HG03442 (cell line): Measurements from ENCODE around the gene LGALS9.
"Not testable (repeated sequence)": the region's sequence is repeated elsewhere in the genome, so short reads cannot be mapped to it uniquely, and the experiment has no call there.

Experiments
- ATAC-seq: cut with Tn5 transposase; IDR thresholded peaks from one replicate; pipeline ENCODE4 v1.9.1; 2021; ENCODE audit warnings: mild to moderate bottlenecking, moderate library complexity; ENCODE audit not compliant: unreplicated experiment

LGALS9 gene

DNA sequence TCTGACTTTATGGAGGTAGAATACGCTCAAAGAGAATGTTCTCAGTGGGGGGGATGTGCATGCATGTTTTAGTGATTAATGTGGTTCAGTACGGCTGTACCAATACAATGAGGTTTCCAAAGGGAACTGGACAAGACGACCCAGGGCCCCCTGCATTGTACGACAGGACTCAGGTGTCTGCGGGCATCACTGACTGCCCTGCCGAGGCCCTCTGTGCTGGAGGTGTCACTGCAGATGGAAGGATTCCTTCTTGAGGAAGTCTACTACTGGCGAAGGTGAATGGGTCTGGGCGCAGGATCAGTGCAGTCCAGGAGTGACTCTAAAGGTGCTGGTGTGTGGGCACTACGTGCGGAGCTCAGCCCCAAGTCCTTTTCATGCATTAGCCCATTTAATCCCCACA, 3.5 kb upstream of the LGALS9 start:
- no peak for ATAC-seq

DNA sequence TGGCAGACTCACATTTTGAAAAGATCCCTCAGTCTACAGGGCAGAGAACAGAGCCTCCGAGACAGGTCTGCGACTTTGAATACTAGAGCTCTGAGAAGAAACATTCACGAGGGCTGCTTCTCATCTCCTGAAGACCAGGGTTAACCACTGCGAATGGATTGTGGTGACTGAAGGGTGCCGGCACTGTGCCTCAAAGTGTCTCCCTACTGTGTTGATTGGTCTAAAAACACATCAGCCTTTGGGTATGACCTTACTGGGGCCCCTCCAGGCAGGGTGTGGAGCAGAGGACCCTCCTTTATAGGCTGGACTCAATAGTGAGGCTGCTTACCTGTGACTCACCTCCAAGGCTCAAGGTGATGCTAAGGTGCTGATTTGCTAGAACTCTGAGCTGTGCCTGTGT, 2.6 kb upstream of the LGALS9 start:
- ATAC-seq: no peak

DNA sequence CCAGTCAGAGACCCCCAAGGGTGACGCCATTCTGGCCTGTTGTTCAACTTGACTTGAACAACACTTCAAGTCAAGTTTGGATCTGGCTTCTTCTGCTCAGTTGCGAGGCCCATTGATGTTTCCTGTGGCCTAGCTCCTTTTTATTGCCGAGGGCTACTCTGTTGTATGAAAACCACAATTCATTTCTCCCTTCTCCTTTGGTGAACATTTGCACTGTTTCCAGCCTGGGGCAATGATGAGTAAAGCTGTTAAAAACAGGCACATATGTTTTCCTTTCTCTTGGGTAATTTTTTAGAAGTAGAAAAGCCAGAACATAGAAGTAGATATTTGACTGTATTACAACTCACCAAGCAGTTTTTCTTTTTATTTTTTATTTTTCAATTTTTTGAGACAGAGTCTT, 1.7 kb upstream of the LGALS9 start:
- ATAC-seq: not testable (repeated sequence)

DNA sequence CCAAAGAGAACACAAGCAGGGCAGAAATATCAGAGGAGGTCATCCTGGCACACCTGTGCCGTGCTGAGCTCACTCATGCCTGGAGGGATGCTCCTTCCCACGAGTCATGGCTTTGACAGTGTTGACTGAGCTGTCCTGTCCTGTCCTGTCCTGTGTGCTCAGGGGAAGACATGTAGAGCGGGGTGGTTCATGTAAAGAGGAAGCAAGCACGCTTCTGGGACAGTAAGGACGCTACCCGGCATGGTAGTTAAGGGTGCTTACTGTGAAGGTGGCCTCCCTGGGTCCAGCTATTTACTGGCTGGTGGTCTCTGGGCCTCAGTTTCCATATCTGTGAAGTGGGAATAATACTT, 398 bp downstream of the LGALS9 start:
- ATAC-seq: peak; percentile 38

DNA sequence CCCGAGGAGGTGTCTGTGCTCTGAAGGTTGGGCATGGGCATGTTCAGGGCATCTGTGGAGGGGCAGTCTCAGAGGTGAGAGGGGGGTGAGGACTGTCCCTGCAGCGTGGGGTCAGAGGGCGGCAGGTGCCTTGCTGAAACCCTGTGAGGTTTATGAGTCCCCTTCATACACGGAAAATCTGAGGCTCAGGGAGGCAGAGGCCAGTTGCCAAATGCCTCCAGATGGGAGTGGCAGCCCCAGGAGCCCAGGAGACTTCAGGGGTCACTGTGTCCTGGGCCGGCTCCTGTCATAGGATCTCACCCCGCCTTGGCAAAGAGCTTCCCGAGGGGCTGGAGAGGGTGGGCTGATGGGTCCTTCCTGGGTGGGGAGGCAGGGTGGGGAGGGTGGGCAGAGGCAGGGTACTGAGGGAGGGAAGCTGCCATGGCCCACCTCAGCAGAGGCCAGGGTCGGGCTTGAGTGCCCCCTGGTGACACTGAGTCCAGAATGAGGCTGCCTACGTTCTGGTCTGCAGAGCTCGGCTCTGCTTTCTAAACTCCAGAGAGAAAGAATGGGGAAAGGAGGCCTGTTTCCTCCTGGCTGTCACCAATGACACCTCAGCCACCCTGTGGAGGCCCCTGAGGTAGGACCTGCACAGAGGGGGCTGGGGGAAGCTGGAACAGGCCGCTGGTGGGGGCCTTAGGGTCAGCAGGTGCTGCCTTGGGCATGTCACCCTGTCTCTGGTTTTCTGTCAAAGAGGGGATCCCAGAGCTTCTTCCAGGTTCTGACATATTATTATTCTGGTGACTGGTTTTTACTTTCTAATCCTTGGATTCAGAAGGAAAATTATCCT, 1.1 kb downstream of the LGALS9 start:
- ATAC-seq: no peak

DNA sequence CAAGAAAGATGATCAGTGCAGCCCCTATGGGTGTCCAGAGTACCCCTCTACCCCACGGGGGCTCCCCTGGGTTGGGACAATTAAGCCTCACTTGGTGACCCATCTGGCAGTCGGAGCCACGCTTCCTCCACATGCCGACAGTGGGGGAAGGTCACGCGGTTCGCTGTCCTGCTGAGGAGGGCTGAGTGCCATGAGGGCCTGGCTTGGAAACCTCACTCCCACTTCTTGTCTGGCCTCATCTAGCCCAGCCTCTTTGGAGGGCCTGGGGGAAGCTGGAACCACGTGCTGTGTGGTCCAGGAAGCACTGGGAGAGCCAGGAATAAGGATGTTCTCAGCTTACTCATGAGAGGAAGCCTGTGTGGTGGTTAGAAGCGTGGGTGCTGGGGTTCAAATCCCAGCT, 1.8 kb downstream of the LGALS9 start:
- ATAC-seq: not testable (repeated sequence)

DNA sequence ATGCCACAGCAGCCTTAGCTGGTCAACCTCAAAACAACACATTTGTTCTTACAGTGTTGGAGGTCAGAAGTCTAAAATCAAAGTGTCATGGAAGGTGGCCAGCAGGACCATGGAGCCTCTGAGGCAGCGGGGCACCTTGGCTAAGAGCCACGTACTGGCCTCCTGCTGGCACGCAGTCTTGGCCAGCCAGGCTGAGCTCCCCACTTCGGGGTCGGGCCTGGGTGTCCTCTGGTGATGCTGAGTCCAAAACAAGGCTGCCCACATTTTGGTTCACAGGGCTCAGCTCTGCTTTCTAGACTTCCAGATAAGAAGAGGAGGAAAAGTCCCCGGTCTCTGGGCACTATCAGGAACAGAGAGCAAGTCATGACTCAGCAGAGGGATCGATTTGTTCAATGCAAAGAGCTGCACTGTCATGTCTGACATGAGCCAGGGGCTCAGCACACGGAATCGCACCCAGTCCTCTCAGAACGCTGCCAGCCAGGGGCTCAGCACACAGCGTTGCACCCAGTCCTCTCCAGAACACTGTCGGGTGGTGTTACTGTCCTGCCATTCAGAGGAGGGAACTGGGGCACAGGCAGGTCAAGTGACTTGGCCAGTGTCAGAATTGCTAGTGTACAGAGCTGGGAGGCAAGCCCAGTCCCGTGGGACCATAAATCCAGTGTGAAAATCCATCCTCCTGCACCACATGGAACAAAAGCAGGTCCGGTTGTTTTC, 2.5 kb downstream of the LGALS9 start:
- ATAC-seq: no peak

DNA sequence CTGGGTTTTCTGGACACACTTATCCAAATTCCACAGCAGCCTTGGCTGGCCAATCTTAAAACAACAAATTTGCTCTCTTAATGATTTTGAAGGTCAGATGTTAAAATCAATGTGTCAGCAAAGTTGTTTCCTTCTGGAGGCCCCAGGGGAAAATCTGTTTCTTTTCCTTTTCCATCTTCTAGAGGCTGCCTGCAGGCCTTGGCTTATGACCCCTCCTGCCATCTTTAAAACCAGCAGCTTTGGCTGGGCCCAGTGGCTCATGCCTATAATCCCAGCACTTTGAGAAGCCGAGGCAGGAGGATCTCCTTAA, 3.0 kb downstream of the LGALS9 start:
- no peak for ATAC-seq

DNA sequence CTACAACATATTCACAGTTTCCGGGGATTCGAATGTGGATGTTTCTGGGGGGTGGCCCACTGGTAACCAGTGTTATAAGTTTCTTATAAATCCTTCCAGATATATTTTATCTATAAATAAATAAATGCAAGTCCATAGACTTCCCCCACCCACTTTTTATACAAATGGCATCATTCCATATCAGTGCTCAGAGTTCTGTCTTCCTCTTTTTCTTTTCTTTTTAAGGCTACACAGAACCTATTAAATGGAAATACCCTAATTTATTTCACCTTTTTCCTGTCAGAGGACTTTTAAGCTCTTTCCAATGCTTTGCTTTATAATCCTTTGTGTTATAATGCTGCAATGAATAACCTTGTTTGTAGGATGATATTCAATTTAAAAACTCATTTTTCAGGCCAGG, 3.8 kb downstream of the LGALS9 start:
- ATAC-seq: no peak

DNA sequence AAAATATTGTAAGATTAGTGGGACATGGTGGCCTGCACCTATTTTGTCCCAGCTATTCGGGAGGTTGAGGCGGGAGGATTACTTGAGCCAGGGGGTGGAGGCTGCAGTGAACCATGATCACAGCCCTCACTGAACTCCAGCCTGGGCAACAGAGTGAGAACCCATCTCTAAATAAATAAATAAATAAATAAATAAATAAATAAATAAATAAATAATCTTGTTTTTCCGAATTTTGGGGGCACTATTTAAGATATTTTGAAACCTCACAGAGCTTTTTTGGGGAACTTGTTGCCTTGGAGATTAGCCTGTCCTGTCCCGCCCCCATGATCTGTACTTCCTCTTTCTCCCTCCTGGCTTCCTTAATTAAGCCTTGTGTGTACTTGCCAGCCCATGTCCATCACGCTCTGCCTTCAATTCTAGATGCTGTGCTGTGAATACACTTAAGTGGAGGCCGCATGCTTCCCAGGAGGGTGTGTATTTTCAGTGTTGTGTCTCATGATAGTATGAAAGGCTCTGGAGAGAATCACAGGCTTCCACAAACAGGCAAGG, 4.4 kb downstream of the LGALS9 start:
- ATAC-seq: no peak

DNA sequence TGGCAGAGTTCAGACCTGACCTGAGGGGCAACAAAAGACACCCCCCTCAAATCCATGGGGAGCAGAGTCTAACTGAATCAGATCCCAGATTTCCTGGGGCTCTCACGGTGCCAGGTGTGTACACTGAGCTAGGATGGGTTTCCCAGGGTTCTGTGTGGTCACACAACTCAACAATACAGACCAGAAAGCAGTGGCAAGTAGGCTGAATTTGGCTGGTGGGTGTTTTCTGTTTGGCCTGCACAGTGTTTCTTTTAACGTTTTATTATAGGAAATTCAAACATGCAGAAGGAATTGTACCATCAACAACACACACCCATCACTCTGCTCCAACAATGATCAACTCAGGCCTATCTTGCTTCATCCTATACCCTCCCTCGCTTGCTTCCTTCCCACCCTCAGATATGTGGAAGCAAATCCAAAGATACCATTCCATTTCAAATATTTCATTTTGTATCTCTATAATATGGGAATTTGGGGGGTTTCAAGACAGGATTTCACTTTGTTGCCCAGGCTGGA, 5.1 kb downstream of the LGALS9 start:
- not testable (repeated sequence) for ATAC-seq

DNA sequence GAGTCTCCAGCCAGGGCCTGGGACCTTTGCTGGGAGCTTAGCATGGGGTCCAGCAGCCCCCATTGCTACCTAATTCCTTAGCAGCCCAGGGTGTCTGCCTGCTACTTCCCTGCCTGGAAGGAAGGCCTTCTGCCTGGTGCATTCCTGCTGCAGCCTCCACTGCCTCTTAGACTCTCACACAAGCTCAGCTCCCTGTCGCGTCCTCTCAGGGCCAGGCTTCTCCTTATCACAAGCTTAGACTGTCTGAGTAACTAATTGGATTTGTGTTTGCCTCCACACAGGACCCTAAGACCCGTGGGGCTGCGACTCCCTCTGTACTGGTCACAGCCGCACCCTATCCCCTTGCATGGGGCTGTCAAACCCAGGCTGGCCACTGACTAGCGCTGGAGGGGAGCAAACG, 6.8 kb downstream of the LGALS9 start:
- ATAC-seq: not testable (repeated sequence)

DNA sequence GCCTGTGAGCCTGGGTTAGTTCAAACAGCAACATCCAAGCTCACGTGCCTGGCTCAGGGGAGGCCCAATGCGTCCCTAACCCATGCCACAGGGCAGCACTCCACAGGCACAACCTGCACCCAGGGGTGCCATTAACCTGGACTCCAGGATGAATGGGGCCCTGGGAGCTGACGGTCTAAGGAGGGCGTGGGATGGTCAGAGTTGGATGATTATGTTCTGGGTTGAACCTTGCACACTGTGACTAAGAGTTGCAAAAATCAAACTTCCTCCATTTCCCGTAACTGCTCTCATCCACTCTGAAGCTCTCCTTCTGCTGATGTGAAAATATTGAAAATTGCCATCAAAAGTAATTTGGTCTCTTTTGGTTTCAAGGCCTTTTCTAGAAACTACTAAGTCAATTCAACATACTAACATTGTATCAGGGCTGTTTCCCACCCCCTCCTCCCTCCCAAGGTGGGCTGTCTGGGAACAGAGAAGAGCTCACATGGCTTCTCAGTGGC, 7.5 kb downstream of the LGALS9 start:
- ATAC-seq: not testable (repeated sequence)

DNA sequence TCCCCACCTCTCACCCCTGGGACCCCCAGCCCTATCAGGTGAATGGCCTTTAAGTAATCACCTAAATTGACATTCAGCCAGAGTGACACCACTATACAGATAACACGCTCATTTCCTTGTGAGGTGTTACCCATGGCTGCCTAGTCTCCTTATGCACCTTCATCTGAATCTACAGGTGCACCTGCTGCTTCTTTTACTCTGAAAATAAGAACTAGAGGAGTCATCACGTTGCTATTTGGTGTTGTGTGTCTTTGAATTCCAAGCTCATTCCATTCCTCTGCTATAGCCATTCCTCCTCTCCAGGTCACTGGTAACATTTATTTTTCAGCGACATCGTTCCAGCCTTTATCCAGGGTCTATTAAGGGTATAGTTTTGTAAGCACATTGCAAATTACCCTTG, 9.8 kb downstream of the LGALS9 start:
- ATAC-seq: no peak

DNA sequence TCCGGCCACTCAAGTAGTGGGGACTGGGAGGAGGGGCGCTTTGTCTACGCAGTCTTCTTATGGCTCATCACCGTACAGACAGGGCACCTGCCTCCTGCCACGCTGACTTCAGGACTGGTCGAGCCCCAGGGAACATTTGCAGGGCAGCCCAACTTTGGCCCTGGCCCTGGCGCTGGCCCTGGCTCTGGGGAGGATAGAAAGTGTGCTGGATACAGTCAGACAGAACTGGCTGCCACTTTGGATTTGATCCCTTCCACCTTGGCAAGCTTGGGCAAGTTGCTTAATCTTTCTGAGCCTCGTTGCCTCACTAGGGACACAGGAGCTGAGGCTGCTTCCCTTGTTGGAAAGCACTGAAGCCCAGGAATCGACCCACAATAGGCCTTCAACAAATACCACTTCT, 13.6 kb downstream of the LGALS9 start:
- no peak for ATAC-seq

DNA sequence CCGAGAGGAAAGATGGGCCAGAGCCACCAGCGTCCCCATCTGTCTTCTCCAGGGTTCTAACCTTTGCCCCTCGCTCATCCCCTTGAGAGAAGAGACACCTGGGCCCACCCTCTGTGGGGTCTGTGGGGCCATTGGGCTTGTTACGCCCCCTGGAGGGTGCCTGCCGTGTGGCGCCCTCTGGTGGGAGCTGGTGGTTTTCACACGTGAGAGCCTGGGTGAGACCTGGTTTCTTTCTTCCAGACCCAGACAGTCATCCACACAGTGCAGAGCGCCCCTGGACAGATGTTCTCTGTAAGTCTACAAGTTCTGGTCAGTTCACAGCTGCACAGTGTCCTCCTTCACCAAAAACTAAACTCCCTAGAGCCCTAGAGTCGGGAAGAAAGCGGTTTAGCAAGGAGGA, 14.6 kb downstream of the LGALS9 start:
- ATAC-seq: not testable (repeated sequence)

DNA sequence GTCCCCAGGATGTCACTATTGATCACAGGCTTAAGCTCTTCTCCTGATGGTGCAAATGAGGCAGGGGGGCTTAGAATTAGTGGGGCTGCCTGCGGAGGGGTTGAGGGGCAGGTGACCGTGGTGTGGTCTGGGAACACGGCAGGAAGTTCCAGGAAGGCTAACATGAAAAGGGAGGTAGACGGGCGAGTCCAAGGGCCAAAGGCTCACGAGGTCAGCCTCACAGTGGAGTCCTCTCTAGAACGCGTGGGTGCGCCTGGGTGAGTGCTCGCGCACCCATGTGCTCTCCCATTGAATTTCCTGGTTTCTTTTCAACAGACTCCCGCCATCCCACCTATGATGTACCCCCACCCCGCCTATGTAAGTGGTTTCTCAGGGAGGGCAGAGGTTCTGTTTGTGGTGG, 15.2 kb downstream of the LGALS9 start:
- no peak for ATAC-seq

DNA sequence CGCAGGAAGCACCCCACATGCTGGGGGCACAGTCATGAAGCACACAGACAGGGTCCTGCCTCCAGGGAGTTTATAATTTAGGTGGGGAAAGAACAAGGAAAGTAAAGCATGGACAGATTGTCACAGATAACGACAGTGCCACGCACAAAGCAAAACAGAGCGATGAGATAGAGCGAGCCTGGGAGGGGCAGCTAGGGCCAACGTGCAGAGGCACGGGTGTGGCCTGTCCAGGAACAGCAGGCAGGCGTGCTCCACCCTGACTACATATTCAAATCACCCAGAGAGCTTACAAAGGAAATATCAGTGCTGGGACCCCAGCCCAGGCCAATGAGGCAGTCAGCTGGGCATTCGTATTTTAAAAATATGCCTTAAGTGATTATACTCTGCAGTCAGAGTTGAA, 16.8 kb downstream of the LGALS9 start:
- ATAC-seq: no peak

DNA sequence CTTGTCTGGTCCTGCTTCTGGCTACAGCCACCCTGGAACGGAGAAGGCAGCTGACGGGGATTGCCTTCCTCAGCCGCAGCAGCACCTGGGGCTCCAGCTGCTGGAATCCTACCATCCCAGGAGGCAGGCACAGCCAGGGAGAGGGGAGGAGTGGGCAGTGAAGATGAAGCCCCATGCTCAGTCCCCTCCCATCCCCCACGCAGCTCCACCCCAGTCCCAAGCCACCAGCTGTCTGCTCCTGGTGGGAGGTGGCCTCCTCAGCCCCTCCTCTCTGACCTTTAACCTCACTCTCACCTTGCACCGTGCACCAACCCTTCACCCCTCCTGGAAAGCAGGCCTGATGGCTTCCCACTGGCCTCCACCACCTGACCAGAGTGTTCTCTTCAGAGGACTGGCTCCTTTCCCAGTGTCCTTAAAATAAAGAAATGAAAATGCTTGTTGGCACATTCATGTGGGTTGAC, 18.2 kb downstream of the LGALS9 start:
- not testable (repeated sequence) for ATAC-seq

DNA sequence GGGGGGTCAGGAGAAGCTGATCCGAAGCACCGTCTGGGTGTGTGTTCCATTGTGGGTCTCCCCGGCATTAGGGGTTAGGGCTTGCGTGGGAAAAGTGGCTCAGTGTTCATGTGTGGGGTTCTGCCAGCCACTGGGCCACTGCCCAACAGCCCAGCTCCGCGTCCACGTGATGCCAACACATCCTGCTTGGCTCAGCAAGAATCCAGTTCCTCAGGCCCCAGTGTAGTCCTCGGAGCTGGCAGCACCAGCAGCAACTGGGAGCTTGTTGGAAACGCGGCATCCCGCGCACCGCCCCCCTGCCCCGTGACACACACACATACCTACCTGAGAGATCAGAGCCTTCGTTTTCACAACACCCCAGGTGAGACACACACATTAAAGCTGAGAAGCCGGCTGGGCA, 18.9 kb downstream of the LGALS9 start:
- no peak for ATAC-seq

DNA sequence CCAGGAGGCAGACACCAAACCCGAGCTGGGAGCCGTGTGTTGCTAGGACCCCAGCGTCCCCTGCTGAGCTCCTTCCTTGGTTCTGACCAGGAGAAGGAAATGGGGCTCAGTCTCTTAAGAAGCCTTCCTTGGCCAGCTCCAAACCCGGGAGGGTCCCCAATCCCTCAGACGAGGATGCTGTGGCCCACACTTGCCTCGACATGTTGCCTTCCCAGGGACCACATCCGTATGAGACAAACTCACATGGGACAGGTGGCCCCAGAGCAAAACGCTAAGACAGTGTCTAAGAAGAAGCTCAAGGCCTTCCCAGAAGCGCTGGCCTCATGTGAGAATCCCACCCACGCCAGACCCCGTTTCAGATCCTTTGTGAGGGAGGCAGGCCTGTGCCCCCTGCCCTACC, 19.8 kb downstream of the LGALS9 start:
- ATAC-seq: no peak
